Activated CD4-positive, CD25-positive, alpha-beta regulatory T cell treated with anti-CD3 and anti-CD28 coated beads, Interleukin-2, amount 50 U/mL, for 16 hours (primary cell): ENCODE results near the gene NUDT13.
A peak's percentile ranks its signal among the peaks of the same experiment; 100 is the strongest.
"Not testable (repeated sequence)": the region's sequence is repeated elsewhere in the genome, so short reads cannot be mapped to it uniquely, and the experiment has no call there.

Experiments used
- DNase-seq: peaks from one replicate; pipeline ENCODE4 v3.0.0-alpha.2; 2020; ENCODE audit warnings: low read depth, low spot score

The NUDT13 gene

GRCh38 chr10:73099141-73099540 lies 11.1 kb upstream of the NUDT13 start:
- DNase-seq: no peak

- no peak for DNase-seq
These were observed 4.0 kb upstream of the NUDT13 start for GRCh38 chr10:73106301-73106700.

GRCh38 chr10:73109248-73109652 lies 1.0 kb upstream of the NUDT13 start:
- DNase-seq: not testable (repeated sequence)

GRCh38 chr10:73112032-73112431 lies 1.8 kb downstream of the NUDT13 start:
- DNase-seq: not testable (repeated sequence)

- DNase-seq: no peak
These were observed 3.3 kb downstream of the NUDT13 start for GRCh38 chr10:73113551-73113950.

GRCh38 chr10:73116017-73116416 lies 5.8 kb downstream of the NUDT13 start:
- no peak for DNase-seq

GRCh38 chr10:73117976-73118743 lies 7.9 kb downstream of the NUDT13 start:
- no peak for DNase-seq

GRCh38 chr10:73119457-73119856 lies 9.2 kb downstream of the NUDT13 start:
- DNase-seq: no peak

- no peak for DNase-seq
These were observed 9.7 kb downstream of the NUDT13 start for GRCh38 chr10:73119952-73120351.

- DNase-seq: no peak
These were observed 16.1 kb downstream of the NUDT13 start for GRCh38 chr10:73126343-73126742.

- no peak for DNase-seq
These were observed 21.0 kb downstream of the NUDT13 start for GRCh38 chr10:73131301-73131700.

- DNase-seq: no peak
These were observed 21.8 kb downstream of the NUDT13 start for GRCh38 chr10:73131913-73132686.

- DNase-seq: no peak
These were observed 24.5 kb downstream of the NUDT13 start for GRCh38 chr10:73134727-73135126.

GRCh38 chr10:73136627-73137026 lies 26.4 kb downstream of the NUDT13 start:
- no peak for DNase-seq

- DNase-seq: no peak
These were observed 29.0 kb downstream of the NUDT13 start for GRCh38 chr10:73139251-73139650.

- no peak for DNase-seq
These were observed 31.3 kb downstream of the NUDT13 start for GRCh38 chr10:73141603-73142002.

- DNase-seq: not testable (repeated sequence)
These were observed 40.6 kb downstream of the NUDT13 start for GRCh38 chr10:73150633-73151413.

- no peak for DNase-seq
These were observed 41.8 kb downstream of the NUDT13 start for GRCh38 chr10:73152009-73152408.

GRCh38 chr10:73156054-73156453 lies 45.8 kb downstream of the NUDT13 start:
- DNase-seq: no peak

- peak; percentile 31 for DNase-seq
These were observed 48.9 kb downstream of the NUDT13 start for GRCh38 chr10:73159038-73159648.

- no peak for DNase-seq
These were observed 50.8 kb downstream of the NUDT13 start for GRCh38 chr10:73161079-73161478.

GRCh38 chr10:73161662-73162061 lies 51.4 kb downstream of the NUDT13 start:
- no peak for DNase-seq
